Rectal smooth muscle tissue (tissue), 1 donor: ENCODE results near the gene EYS.

ENCODE experiments used
- H3K27ac ChIP-seq: one replicate; pipeline ENCODE4 v1.7.0; 2013; ENCODE audit warnings: low read depth, low read length, inconsistent platforms
- H3K27me3 ChIP-seq: one replicate; pipeline ENCODE4 v1.7.0; 2013; ENCODE audit warnings: low read length; ENCODE audit not compliant: control insufficient read depth, insufficient read depth
- H3K36me3 ChIP-seq: one replicate; pipeline ENCODE4 v1.7.0; 2013; ENCODE audit warnings: low read length; ENCODE audit not compliant: control insufficient read depth, insufficient read depth
- H3K4me1 ChIP-seq: one replicate; pipeline ENCODE4 v1.7.0; 2013; ENCODE audit warnings: low read length; ENCODE audit not compliant: control insufficient read depth, insufficient read depth
- H3K4me3 ChIP-seq: one replicate; pipeline ENCODE4 v1.7.0; 2013; ENCODE audit warnings: low read length
- H3K9ac ChIP-seq: one replicate; pipeline ENCODE4 v1.7.0; 2013; ENCODE audit warnings: low read length

The EYS gene

DNA sequence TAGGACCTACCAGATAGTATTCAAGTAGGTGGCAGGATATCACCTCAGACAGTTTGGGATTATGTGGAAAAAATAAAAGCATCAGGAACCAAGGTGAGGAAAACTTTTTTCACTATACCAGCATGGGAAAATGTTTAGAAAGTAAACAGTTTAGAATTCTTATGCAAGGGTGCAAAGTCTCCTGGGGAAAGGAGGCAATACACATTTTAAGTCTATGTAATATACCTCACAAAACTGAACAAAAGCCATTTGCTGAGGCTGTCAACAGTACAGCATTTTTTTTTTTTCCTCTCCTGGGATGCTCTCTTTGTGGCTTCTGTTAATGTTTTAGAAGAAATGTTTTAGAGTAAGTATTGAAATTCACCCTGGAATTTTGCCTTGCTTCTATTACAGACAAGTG lies 1997.9 kb downstream of the EYS start:
- no peak overlapping the region for H3K9ac ChIP-seq
- no peaks in the 10 kb centered on the region for H3K27me3 ChIP-seq
- peaks cover 23% of the 10 kb centered on the region for H3K36me3 ChIP-seq
- H3K4me3 ChIP-seq: no peak overlapping the region
- H3K27ac ChIP-seq: no peak overlapping the region
- H3K4me1 ChIP-seq: no peaks in the 10 kb centered on the region

DNA sequence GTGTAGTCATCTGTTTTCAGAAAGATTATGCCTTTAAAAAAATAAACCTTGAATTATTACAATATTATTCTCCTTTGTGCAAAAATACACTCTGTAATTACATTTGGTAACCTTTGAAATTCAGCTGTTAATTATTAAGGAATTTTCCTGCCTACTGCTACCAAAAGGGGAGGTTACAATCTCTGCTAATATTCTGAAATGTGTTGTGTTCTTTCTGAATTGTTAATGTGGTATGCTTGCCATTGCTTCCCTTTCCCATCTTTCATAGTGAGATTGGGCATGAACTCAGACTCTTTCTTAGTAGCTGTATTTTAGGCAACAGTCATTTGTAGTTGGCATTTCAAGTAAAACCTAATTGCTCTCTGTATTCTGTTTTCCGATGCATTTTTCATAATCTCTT lies 1998.4 kb downstream of the EYS start:
- H3K36me3 ChIP-seq: peaks cover 25% of the 10 kb centered on the region
- H3K4me1 ChIP-seq: no peaks in the 10 kb centered on the region
- no peak overlapping the region for H3K9ac ChIP-seq
- H3K4me3 ChIP-seq: no peak overlapping the region
- no peak overlapping the region for H3K27ac ChIP-seq
- H3K27me3 ChIP-seq: no peaks in the 10 kb centered on the region

DNA sequence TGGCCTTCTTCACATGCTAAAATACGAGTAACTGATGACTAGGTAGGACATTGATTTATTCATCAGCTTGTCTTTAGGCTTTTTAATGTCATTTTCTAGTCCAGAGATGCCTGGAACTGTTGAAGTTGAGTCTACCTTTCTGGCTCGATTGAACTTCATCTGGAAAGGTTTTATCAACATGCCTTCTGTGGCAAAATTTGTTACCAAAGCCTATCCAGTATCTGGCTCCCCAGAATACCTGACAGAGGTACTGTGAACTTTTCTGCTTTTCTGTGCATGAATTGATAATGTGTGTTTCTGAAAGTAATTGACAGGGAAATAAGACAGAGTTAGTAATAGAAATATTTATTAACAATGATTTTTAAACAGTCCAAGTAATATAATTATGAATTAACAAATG lies 2000.4 kb downstream of the EYS start:
- H3K27me3 ChIP-seq: no peaks in the 10 kb centered on the region
- H3K4me1 ChIP-seq: no peaks in the 10 kb centered on the region
- H3K4me3 ChIP-seq: no peak overlapping the region
- peaks cover 14% of the 10 kb centered on the region for H3K36me3 ChIP-seq
- H3K27ac ChIP-seq: no peak overlapping the region
- H3K9ac ChIP-seq: no peak overlapping the region

DNA sequence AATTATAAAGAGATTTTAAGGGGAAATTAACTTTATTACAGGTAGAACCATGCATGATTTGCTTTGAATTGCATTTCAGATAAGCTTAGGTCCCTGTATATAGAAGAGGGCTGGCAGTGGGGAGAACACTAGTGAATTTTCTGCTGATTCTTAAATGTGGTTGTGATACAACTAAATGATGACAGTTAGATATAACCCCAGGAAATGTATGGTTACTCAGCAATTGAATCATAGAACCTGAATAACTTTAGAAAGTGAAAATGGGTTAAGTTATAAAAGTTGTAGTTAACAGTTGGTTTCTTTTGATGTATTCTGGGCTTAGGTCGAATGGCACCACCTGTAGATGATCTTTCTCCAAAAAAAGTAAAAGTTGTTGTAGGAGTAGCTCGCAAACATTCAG lies 2001.3 kb downstream of the EYS start:
- H3K27me3 ChIP-seq: no peaks in the 10 kb centered on the region
- no peak overlapping the region for H3K9ac ChIP-seq
- no peak overlapping the region for H3K27ac ChIP-seq
- H3K4me3 ChIP-seq: no peak overlapping the region
- H3K36me3 ChIP-seq: peaks cover 9% of the 10 kb centered on the region
- no peaks in the 10 kb centered on the region for H3K4me1 ChIP-seq

GRCh38 chr6:63690221-63690620 lies 2016.8 kb downstream of the EYS start:
- Histone ChIP-seq H3K27ac (no peak overlapping the region), H3K4me1 (no peaks in the 10 kb centered on the region), H3K4me3 (no peak overlapping the region), H3K27me3 (no peaks in the 10 kb centered on the region), H3K9ac (no peak overlapping the region), H3K36me3 (no peaks in the 10 kb centered on the region)

DNA sequence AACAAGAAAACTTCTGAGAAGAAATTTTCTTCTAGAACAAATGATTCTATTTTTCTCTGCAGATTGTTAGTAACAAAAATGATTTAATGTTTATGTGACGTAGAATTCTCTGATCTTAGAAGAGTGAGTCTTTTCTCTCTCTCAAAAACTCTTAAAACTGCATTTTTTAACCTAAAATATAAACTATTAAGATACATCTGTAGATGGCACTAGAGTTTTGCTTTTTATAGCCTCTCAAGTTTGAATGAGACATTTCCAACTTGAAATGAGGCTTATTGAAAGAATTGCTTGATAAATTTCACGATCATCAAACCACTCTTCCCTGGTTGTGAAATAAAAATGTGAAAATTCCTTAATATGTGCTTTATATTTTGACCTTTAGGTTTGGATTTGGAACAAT lies 2017.6 kb downstream of the EYS start:
- Histone ChIP-seq H3K9ac (no peak overlapping the region), H3K27ac (no peak overlapping the region), H3K4me3 (no peak overlapping the region), H3K4me1 (no peaks in the 10 kb centered on the region), H3K36me3 (peaks cover 2% of the 10 kb centered on the region), H3K27me3 (no peaks in the 10 kb centered on the region)

- H3K27ac ChIP-seq: no peak overlapping the region
- H3K4me1 ChIP-seq: no peaks in the 10 kb centered on the region
- H3K36me3 ChIP-seq: peaks cover 5% of the 10 kb centered on the region
- H3K9ac ChIP-seq: no peak overlapping the region
- no peaks in the 10 kb centered on the region for H3K27me3 ChIP-seq
- H3K4me3 ChIP-seq: no peak overlapping the region
These were observed 2021.3 kb downstream of the EYS start for GRCh38 chr6:63685446-63686379.

DNA sequence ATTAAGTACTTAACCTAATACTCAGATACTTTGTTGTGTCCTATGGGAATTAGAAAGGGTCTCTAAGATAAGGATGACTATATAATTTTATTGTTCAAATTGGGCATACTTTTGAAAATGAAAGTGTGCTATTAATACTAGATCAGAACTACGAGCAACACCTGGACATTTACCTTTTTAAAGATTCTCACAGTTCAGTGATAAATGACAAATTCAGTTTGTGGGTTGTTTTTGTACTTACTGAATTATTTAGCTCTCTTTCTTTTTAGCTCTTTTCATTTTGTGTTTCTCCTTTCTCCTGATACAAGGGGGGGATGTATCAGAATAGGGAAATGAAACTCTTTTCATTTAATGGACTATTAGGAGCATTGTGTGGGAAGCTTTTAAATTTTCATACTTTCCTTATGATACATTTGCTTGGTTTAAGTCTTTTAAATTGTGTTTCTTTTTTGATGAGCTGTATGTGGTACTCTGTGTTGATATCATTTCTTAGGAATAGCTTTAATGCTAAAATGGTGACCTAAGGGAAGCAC lies 2023.9 kb downstream of the EYS start:
- Histone ChIP-seq H3K36me3 (peaks cover 7% of the 10 kb centered on the region), H3K27ac (no peak overlapping the region), H3K9ac (no peak overlapping the region)

DNA sequence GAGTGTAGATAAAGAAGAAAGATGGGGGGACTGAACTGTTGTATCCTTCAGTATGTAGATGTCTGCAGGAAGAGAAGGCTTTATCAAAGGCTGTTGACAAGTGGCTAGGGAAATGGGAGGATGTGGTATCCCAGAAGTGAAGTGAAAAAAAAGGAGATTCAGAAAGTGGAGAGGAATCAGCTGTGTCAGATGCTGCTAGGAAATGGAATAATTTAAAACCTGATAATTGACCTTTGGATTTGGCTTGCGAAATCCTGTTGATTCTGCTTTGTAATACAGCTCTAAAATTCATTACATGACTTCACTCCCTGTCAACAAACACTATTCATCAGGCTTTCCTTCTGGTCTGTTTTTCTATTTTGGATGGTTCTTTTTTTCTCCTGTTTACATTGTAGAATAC lies 2029.7 kb downstream of the EYS start:
- H3K27ac ChIP-seq: no peak overlapping the region

More for the DNA sequence above, 2023.9 kb downstream of the EYS start:
- H3K4me1 ChIP-seq: no peaks in the 10 kb centered on the region
- no peak overlapping the region for H3K4me3 ChIP-seq
- no peaks in the 10 kb centered on the region for H3K27me3 ChIP-seq

DNA sequence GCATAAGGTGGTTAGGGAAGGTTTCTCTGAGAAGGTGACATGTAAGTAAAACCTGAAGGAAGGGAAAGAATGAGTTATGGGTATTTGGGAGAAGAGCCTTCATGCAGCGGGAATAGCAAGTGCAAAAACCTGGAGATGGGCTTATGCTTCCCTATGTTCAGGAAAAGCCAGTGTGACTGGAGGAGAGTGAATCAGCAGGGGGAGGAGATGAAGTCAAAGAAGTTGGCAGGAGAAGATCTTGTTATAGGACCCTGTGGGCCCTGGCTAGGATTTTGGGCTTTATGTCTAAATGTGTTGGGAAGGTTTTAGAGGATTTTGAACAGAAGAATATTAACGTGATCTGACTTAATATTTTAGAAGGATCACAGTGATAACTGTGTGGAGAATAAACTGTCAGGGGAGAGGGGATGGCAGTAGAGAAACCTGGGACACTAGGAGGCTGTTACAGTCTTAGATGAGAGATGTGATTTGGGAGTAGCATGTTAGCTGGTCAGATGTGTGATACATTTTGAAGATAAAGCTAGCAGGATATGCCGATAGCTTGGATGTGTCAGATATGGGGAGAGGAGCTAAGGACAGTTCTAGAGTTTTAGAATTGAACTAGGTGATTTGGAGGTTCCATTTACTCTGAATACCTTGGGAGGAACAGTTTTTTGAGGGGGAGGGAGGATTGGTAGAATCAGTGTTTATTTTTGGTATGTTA lies 2030.5 kb downstream of the EYS start:
- Histone ChIP-seq H3K27ac (no peak overlapping the region), H3K4me3 (no peak overlapping the region), H3K27me3 (no peaks in the 10 kb centered on the region), H3K9ac (no peak overlapping the region), H3K4me1 (no peaks in the 10 kb centered on the region), H3K36me3 (peaks cover 2% of the 10 kb centered on the region)

More for the DNA sequence above, 2029.7 kb downstream of the EYS start:
- no peaks in the 10 kb centered on the region for H3K27me3 ChIP-seq
- peaks cover 2% of the 10 kb centered on the region for H3K36me3 ChIP-seq
- H3K9ac ChIP-seq: no peak overlapping the region
- no peaks in the 10 kb centered on the region for H3K4me1 ChIP-seq
- no peak overlapping the region for H3K4me3 ChIP-seq

- Histone ChIP-seq H3K4me3 (no peak overlapping the region), H3K9ac (no peak overlapping the region), H3K27me3 (no peaks in the 10 kb centered on the region), H3K4me1 (peaks cover 2% of the 10 kb centered on the region), H3K27ac (no peak overlapping the region), H3K36me3 (peaks cover 2% of the 10 kb centered on the region)
These were observed 2031.9 kb downstream of the EYS start for GRCh38 chr6:63675138-63675537.

- Histone ChIP-seq H3K4me1 (peaks cover 2% of the 10 kb centered on the region), H3K4me3 (no peak overlapping the region), H3K27me3 (no peaks in the 10 kb centered on the region), H3K36me3 (no peaks in the 10 kb centered on the region), H3K9ac (no peak overlapping the region), H3K27ac (no peak overlapping the region)
These were observed 2032.4 kb downstream of the EYS start for GRCh38 chr6:63674635-63675034.
